Breast epithelium (tissue), 3 donors: ENCODE results near the gene HDAC9.

Experiments
- POLR2A ChIP-seq: fragments of 450-650 bp; IDR thresholded peaks from one replicate; pipeline ENCODE4 v1.6.1; 2016; ENCODE audit warnings: antibody characterized with exemption, mild to moderate bottlenecking, moderate library complexity
- POLR2AphosphoS5 ChIP-seq, 3 donors: sonication (generic); formaldehyde crosslinking; IDR thresholded peaks; one replicate each; pipeline ENCODE4 v1.6.1; 2017; ENCODE audit warnings: antibody characterized with exemption in 3 of 3
- TF ChIP-seq, protein P1 (sequence below), 3 donors: fragments of 450-650 bp; IDR thresholded peaks; one replicate each; pipeline ENCODE4 v1.5.1; 2016 to 2017; ENCODE audit warnings: antibody characterized with exemption in 3 of 3, mild to moderate bottlenecking in 3 of 3, moderate library complexity in 3 of 3

- TF ChIP-seq, protein P1, sequence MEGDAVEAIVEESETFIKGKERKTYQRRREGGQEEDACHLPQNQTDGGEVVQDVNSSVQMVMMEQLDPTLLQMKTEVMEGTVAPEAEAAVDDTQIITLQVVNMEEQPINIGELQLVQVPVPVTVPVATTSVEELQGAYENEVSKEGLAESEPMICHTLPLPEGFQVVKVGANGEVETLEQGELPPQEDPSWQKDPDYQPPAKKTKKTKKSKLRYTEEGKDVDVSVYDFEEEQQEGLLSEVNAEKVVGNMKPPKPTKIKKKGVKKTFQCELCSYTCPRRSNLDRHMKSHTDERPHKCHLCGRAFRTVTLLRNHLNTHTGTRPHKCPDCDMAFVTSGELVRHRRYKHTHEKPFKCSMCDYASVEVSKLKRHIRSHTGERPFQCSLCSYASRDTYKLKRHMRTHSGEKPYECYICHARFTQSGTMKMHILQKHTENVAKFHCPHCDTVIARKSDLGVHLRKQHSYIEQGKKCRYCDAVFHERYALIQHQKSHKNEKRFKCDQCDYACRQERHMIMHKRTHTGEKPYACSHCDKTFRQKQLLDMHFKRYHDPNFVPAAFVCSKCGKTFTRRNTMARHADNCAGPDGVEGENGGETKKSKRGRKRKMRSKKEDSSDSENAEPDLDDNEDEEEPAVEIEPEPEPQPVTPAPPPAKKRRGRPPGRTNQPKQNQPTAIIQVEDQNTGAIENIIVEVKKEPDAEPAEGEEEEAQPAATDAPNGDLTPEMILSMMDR (IDR thresholded peaks at IDR 0.05) = no peak
- TF ChIP-seq POLR2A (no peak), POLR2AphosphoS5 (IDR thresholded peaks at IDR 0.05) (no peak)
These were observed 78.6 kb downstream of the HDAC9 start for GRCh38 chr7:18574235-18574540.
